H1 (cell line): ENCODE results near the gene AP2A2. TPM values are rescaled to one million over a fixed set of nuclear protein-coding genes. Genes with fewer than 3 reads are reported as not detected.

Experiments used
- CTCF ChIA-PET: fragments of 300-600 bp; sonication (Branson Sonifier 250); formaldehyde crosslinking; loops from one replicate; lab custom pipeline; 2021; ENCODE audit not compliant: partially characterized antibody; lab: Charles Lee
- POLR2A ChIA-PET: fragments of 300-600 bp; sonication (Branson Sonifier 250); formaldehyde crosslinking; loops from one replicate; lab custom pipeline; 2021; ENCODE audit warnings: inconsistent platforms; ENCODE audit not compliant: partially characterized antibody; lab: Charles Lee
- DNase-seq, 2 experiments: peaks; one replicate each; pipeline versions ENCODE4 v3.0.0 to v3.0.0-alpha.2; 2010 to 2022; ENCODE audit warnings: low spot score in 2 of 2, low read depth in 1 of 2, mixed read lengths in 1 of 2
- FAIRE-seq: peaks from 2 replicates; lab custom pipeline; 2011; peaks lifted over from hg19 to GRCh38; lab: Jason Lieb, UNC
- H2AFZ ChIP-seq: 2 replicates; pipeline ENCODE4 v1.8.1; 2012; ENCODE audit warnings: low read length, inconsistent platforms
- H2AK5ac ChIP-seq: 2 replicates; pipeline ENCODE4 v1.6.1; 2013; ENCODE audit warnings: low read depth, low read length
- H2BK120ac ChIP-seq: replicated peaks from 2 replicates; pipeline ENCODE3; 2013; ENCODE audit warnings: low read depth, low read length, inconsistent platforms
- H2BK12ac ChIP-seq: 2 replicates; pipeline ENCODE4 v1.6.1; 2013; ENCODE audit warnings: low read depth, low read length
- H2BK15ac ChIP-seq: 2 replicates; pipeline ENCODE4 v1.6.1; 2013; ENCODE audit warnings: low read length
- H2BK20ac ChIP-seq: 2 replicates; pipeline ENCODE4 v1.6.1; 2013; ENCODE audit warnings: low read length
- H2BK5ac ChIP-seq: 2 replicates; pipeline ENCODE4 v1.6.1; 2013; ENCODE audit warnings: low read depth, low read length
- H3K14ac ChIP-seq: 2 replicates; pipeline ENCODE4 v1.6.1; 2013; ENCODE audit warnings: inconsistent platforms; ENCODE audit not compliant: insufficient read length
- H3K18ac ChIP-seq: 2 replicates; pipeline ENCODE4 v1.6.1; 2013; ENCODE audit warnings: low read length; ENCODE audit errors: extremely low read depth
- H3K23ac ChIP-seq: 2 replicates; pipeline ENCODE4 v1.6.1; 2013; ENCODE audit warnings: inconsistent platforms; ENCODE audit not compliant: insufficient read length
- H3K23me2 ChIP-seq: 2 replicates; pipeline ENCODE4 v1.6.1; 2013; ENCODE audit warnings: low read depth, low read length
- H3K27ac ChIP-seq: 2 replicates; pipeline ENCODE4 v1.6.1; 2011; ENCODE audit warnings: low read depth, low read length, inconsistent platforms
- H3K27me3 ChIP-seq, 4 experiments: replicated peaks in 1 of 4; 1 replicate in 1 of 4; 2 replicates in 3 of 4; pipeline versions ENCODE4 v1.6.1 to v1.8.1; 2011 to 2013; ENCODE audit warnings: low read length in 3 of 4, mild to moderate bottlenecking in 3 of 4, inconsistent platforms in 2 of 4, mixed read lengths in 2 of 4, moderate library complexity in 1 of 4; ENCODE audit not compliant: control insufficient read depth in 3 of 4, insufficient read depth in 3 of 4; ENCODE audit errors: extremely low read depth in 1 of 4
- H3K36me3 ChIP-seq, 4 experiments: 2 replicates each; pipeline versions ENCODE4 v1.6.1 to v1.8.1; 2011 to 2013; ENCODE audit warnings: mild to moderate bottlenecking in 4 of 4, low read length in 3 of 4, moderate library complexity in 2 of 4, control low read depth in 1 of 4, inconsistent platforms in 1 of 4; ENCODE audit not compliant: insufficient read depth in 4 of 4, control insufficient read depth in 2 of 4
- H3K4ac ChIP-seq: replicated peaks from 2 replicates; pipeline ENCODE3; 2013; ENCODE audit warnings: low read length, low read depth, mixed read lengths, inconsistent platforms; ENCODE audit not compliant: insufficient read length
- H3K4me1 ChIP-seq, 4 experiments: replicated peaks in 1 of 4; 1 replicate in 1 of 4; 2 replicates in 3 of 4; pipeline versions ENCODE4 v1.6.1 to v1.8.1; 2011 to 2013; ENCODE audit warnings: low read length in 3 of 4, inconsistent platforms in 2 of 4, mixed read lengths in 1 of 4; ENCODE audit not compliant: insufficient read depth in 4 of 4, control insufficient read depth in 3 of 4
- H3K4me2 ChIP-seq, 2 experiments: 2 replicates each; pipeline versions ENCODE4 v1.6.1 to v1.8.1; 2011 to 2013; ENCODE audit warnings: low read depth in 2 of 2, low read length in 2 of 2, control low read depth in 1 of 2, inconsistent platforms in 1 of 2, mild to moderate bottlenecking in 1 of 2; ENCODE audit not compliant: insufficient read depth in 1 of 2
- H3K4me3 ChIP-seq, 4 experiments: fragments of 200-600, 300-600 bp in 1 of 4; sonication (generic), shearing (Covaris generic), sonication (Bioruptor Twin) in 1 of 4; 2 replicates each; pipeline versions ENCODE4 v1.5.1 to v1.8.1; 2011 to 2016; ENCODE audit warnings: low read length in 4 of 4, low read depth in 3 of 4, control low read depth in 2 of 4, inconsistent platforms in 2 of 4, mild to moderate bottlenecking in 2 of 4, mixed read lengths in 1 of 4, moderate library complexity in 1 of 4; ENCODE audit not compliant: insufficient read depth in 2 of 4; ENCODE audit errors: extremely low read depth in 1 of 4
- H3K56ac ChIP-seq: replicated peaks from 2 replicates; pipeline ENCODE3; 2013; ENCODE audit warnings: low read depth, mild to moderate bottlenecking, mixed read lengths, low read length, inconsistent platforms; ENCODE audit not compliant: insufficient read length
- H3K79me1 ChIP-seq: 2 replicates; pipeline ENCODE4 v1.6.1; 2013; ENCODE audit warnings: low read depth, low read length, control low read depth
- H3K79me2 ChIP-seq, 2 experiments: 2 replicates each; pipeline versions ENCODE4 v1.6.1 to v1.8.1; 2012 to 2013; ENCODE audit warnings: low read length in 2 of 2, mild to moderate bottlenecking in 2 of 2, inconsistent platforms in 1 of 2; ENCODE audit not compliant: insufficient read depth in 2 of 2, control insufficient read depth in 1 of 2
- H3K9ac ChIP-seq, 4 experiments: replicated peaks in 1 of 4; 1 replicate in 1 of 4; 2 replicates in 3 of 4; pipeline versions ENCODE4 v1.6.1 to v1.8.1; 2011 to 2013; ENCODE audit warnings: low read depth in 3 of 4, low read length in 3 of 4, control low read depth in 2 of 4, mild to moderate bottlenecking in 2 of 4, moderate library complexity in 2 of 4, inconsistent platforms in 1 of 4; ENCODE audit errors: extremely low read depth in 1 of 4
- H3K9me3 ChIP-seq, 2 experiments: 2 replicates each; pipeline versions ENCODE4 v1.6.1 to v1.8.1; 2012 to 2013; ENCODE audit warnings: mild to moderate bottlenecking in 2 of 2, moderate library complexity in 2 of 2, control low read depth in 1 of 2, inconsistent platforms in 1 of 2, low read depth in 1 of 2, low read length in 1 of 2, mixed read lengths in 1 of 2; ENCODE audit not compliant: insufficient read depth in 2 of 2
- H4K20me1 ChIP-seq, 2 experiments: replicated peaks in 1 of 2; 2 replicates each; pipeline versions ENCODE3 to v1.8.1; 2011 to 2013; ENCODE audit warnings: inconsistent platforms in 2 of 2, low read length in 2 of 2, mild to moderate bottlenecking in 1 of 2; ENCODE audit not compliant: insufficient read depth in 2 of 2, control insufficient read depth in 1 of 2
- H4K5ac ChIP-seq: 2 replicates; pipeline ENCODE4 v1.6.1; 2013; ENCODE audit warnings: low read length, low read depth, mixed read lengths, inconsistent platforms; ENCODE audit not compliant: insufficient read length
- H4K8ac ChIP-seq: 2 replicates; pipeline ENCODE4 v1.8.0; 2013; ENCODE audit warnings: mild to moderate bottlenecking, moderate library complexity, low read length, inconsistent platforms; ENCODE audit not compliant: insufficient read depth; ENCODE audit errors: extremely low read depth
- H4K91ac ChIP-seq: replicated peaks from 2 replicates; pipeline ENCODE3; 2013; ENCODE audit warnings: low read length, mixed read lengths, inconsistent platforms; ENCODE audit not compliant: insufficient read length
- RBBP5 ChIP-seq: IDR thresholded peaks from 2 replicates; pipeline ENCODE4 v1.7.1; 2012; ENCODE audit warnings: low read depth, mild to moderate bottlenecking, inconsistent platforms, low read length, moderate library complexity, borderline replicate concordance
- SUZ12 ChIP-seq: fragments of 200-600 bp; sonication (generic); IDR thresholded peaks from 2 replicates; pipeline ENCODE4 v1.6.1; 2012; ENCODE audit warnings: mild to moderate bottlenecking, inconsistent platforms, low read length, moderate library complexity, mixed read lengths
- WGBS, 2 experiments: shearing (Covaris generic) in 1 of 2; methylation state at CpG; one replicate each; pipeline versions ENCODE4 v1.1.6 to v1.1.7; 2013 to 2015; ENCODE audit warnings: low lambda C conversion rate in 2 of 2, mixed read lengths in 2 of 2, inconsistent platforms in 1 of 2, low coverage in 1 of 2, missing lambda C conversion rate in 1 of 2; ENCODE audit not compliant: insufficient replicate concordance in 2 of 2, insufficient coverage in 1 of 2, insufficient read length in 1 of 2; ENCODE audit errors: extremely low coverage in 1 of 2, missing lambda C conversion rate in 1 of 2; 5-methylcytosine and 5-hydroxymethylcytosine counted together
- polyA plus RNA-seq, 7 experiments: library from polyadenylated mRNA; depleted of rRNA in 3 of 7; stranded (reverse) in 5 of 7; unstranded in 2 of 7; fragments of >200 nt in 5 of 7; fragments of 200-250 nt in 2 of 7; gene quantifications; 1 replicate in 5 of 7; 2 replicates in 1 of 7; 4 replicates in 1 of 7; pipeline versions ENCODE4 v1.2.1 to v1.2.3, GENCODE V29; 2011 to 2013; ENCODE audit warnings: missing spikeins in 2 of 7, mixed read lengths in 2 of 7
- total RNA-seq: library from RNA; stranded (reverse); fragmentation: NEBNext Ultra II Directional; extraction: Animal tissue kit (Norgen Biotek cat#: 25700); gene quantifications from 2 replicates; pipeline ENCODE4 v1.2.1, GENCODE V29; 2021

AP2A2 gene
- total and polyA plus RNA-seq, 2 of the 8 experiments (the other 6 are each of a cell fraction or from before 2014, with no cell fraction given): 50.0 to 65.0 TPM

DNA sequence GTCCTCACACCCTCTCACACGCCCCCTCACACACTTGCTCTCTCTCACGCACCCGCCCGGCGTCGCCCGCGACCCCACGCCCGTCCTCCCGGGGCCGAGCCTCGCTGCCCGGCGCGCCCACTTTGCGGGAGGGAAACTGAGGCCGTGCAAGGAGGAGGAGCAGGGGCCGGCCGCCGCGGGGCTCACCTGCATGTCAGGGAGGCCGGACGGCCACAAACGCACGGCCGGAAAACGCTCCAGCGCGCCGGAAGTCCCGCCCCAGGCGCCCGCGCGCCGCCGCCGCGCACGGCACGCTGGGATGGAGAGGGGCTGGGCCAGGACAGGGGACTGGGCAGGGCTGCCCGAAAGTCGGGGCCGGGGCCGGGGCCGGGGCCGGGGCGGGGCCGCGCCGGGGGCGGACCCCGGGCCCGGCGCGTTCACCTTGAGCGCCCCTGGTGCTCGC lies 15.1 kb upstream of the AP2A2 start, which contains the start of gene CHID1:
Gene CHID1, minus strand, starts transcription at position 222 of the 442 bp plus-strand sequence. CDS start 5,994 bp downstream, outside the sequence.
- H3K56ac ChIP-seq: peak within 1 kb of the TSS; percentile 87
- H3K79me2 ChIP-seq: peaks cover 0 to 36% of the 10 kb centered on the region in 2 experiments; a peak in 3 of 4 replicates
- H2AK5ac ChIP-seq: no peak within 1 kb of the TSS
- H3K4me1 ChIP-seq: peaks cover 0 to 14% (median 6%) of the 10 kb centered on the region in 4 experiments; a peak in 6 of 7 replicates
- peaks cover 0 to 5% of the 10 kb centered on the region in 2 experiments for H4K20me1 ChIP-seq
- 0% methylated on average over 13 of the region's 59 CpGs; no CpG with 5 or more reads in 1 of the 2 experiments for WGBS, 2 experiments
- no peaks in the 10 kb centered on the region for H3K27me3 ChIP-seq
- H2BK20ac ChIP-seq: no peak within 1 kb of the TSS
- H3K23me2 ChIP-seq: peaks cover 15% of the 10 kb centered on the region
- peak within 1 kb of the TSS; percentile 93 for H3K18ac ChIP-seq
- H2BK5ac ChIP-seq: peak within 1 kb of the TSS; percentile 87; the same call in 1 of the 2 replicates
- no peak within 1 kb of the TSS for H2AFZ ChIP-seq
- H4K91ac ChIP-seq: peak within 1 kb of the TSS; percentile 84
- peak within 1 kb of the TSS; percentile 69 to 97 (median 79) for H3K4me3 ChIP-seq
- peak within 1 kb of the TSS; percentile 75; the same call in 1 of the 2 replicates for H2BK12ac ChIP-seq
- ChIA-PET POLR2A (interaction anchor here (0.5 to 1.8 kb wide), 12 partner anchors 10 to 164 kb away, joined by 3 to 7 read pairs (median 3); partner anchors contain the start of gene TSPAN4), CTCF (interaction anchor here (0.6 to 1.7 kb wide), 9 partner anchors 11 to 65 kb away, joined by 3 to 12 read pairs (median 4); no protein-coding TSS in a partner anchor)
- H3K4ac ChIP-seq: peak within 1 kb of the TSS; percentile 91
- H3K9me3 ChIP-seq: no peaks in the 10 kb centered on the region
- H3K27ac ChIP-seq: peak within 1 kb of the TSS; percentile 85; the same call in 1 of the 2 replicates
- no peak for FAIRE-seq
- peak within 1 kb of the TSS; percentile 94 for H4K8ac ChIP-seq
- H2BK120ac ChIP-seq: peak within 1 kb of the TSS; percentile 54
- peak within 1 kb of the TSS; percentile 94 for H4K5ac ChIP-seq
- peak; percentile 44 to 95 for DNase-seq
- peak within 1 kb of the TSS; percentile 66 to 84 (median 73) for H3K9ac ChIP-seq
- peak within 1 kb of the TSS; percentile 50; the same call in 1 of the 2 replicates for H2BK15ac ChIP-seq
- no peaks in the 10 kb centered on the region for H3K36me3 ChIP-seq
- peak within 1 kb of the TSS; percentile 74 to 97 for H3K4me2 ChIP-seq
- H3K79me1 ChIP-seq: peaks cover 22% of the 10 kb centered on the region
- no peak within 1 kb of the TSS for H3K23ac ChIP-seq
- no peak within 1 kb of the TSS for H3K14ac ChIP-seq
- TF ChIP-seq SUZ12 (no peak), RBBP5 (0 out of 2 replicates have a peak, but pooled peaks have one; percentile 13)
